Measurements from ENCODE around the gene PRDM16.

The PRDM16 gene

GRCh38 chr1:3289502-3289901, 220.5 kb downstream of the PRDM16 start:
- no peak for DNase-seq (ENCODE audit: extremely low read depth in 1 of 2, low read depth in 1 of 2)

- DNase-seq (ENCODE audit: extremely low read depth in 1 of 2, low read depth in 1 of 2): no peak
Observed at GRCh38 chr1:3290438-3290837, 221.4 kb downstream of the PRDM16 start.

DNA sequence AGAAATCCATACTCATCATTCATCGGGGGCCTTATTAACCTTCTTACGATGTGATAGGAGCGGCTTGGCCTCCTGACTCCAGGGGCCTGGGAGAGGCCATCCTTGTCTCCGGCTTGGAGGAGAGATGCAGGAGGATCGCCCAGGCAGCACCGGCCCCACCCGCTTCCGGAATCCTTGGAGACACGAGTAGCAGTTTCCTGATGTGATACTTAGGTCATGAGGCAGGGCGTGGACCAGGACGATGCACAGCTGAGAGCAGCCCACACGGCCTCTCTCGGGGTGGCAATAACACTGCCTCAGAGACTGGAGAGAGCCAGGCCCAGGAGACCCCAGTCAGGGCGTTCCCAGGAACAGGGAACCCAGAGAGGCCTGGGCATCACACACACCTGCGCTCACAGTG, 221.9 kb downstream of the PRDM16 start:
- DNase-seq (ENCODE audit: extremely low read depth in 1 of 2, low read depth in 1 of 2): no peak

GRCh38 chr1:3292051-3292722, 223.2 kb downstream of the PRDM16 start:
- no peak for DNase-seq (ENCODE audit: extremely low read depth in 1 of 2, low read depth in 1 of 2)

- DNase-seq (ENCODE audit: extremely low read depth in 1 of 2, low read depth in 1 of 2): no peak
Observed at GRCh38 chr1:3292868-3293562, 224.0 kb downstream of the PRDM16 start.

- DNase-seq (ENCODE audit: extremely low read depth in 1 of 2, low read depth in 1 of 2): no peak
Observed at GRCh38 chr1:3293563-3294080, 224.6 kb downstream of the PRDM16 start.

GRCh38 chr1:3294450-3294849, 225.4 kb downstream of the PRDM16 start:
- DNase-seq (ENCODE audit: extremely low read depth in 1 of 2, low read depth in 1 of 2): no peak

DNA sequence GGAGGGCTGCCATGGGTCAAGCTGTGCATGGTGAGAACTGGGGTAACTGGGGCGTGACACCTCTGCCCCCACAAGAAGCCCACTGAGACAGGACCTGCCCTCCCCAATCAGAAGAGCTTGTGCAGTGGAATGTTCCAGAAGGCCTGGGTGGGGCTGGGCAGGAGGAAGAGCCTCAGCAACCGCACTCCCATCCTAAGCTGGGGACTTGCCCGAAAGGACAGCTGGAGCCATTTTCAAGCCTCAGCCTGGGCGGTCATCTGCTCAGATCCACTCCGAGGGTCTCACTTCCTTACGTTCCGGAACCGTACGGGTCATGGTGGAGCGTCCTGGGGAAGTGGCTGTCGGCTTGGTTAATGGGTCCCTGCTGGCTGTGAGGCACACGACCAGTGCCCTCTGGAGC, 226.8 kb downstream of the PRDM16 start:
- DNase-seq (ENCODE audit: extremely low read depth in 1 of 2, low read depth in 1 of 2): no peak

GRCh38 chr1:3296326-3296725, 227.3 kb downstream of the PRDM16 start:
- DNase-seq (ENCODE audit: extremely low read depth in 1 of 2, low read depth in 1 of 2): no peak

DNA sequence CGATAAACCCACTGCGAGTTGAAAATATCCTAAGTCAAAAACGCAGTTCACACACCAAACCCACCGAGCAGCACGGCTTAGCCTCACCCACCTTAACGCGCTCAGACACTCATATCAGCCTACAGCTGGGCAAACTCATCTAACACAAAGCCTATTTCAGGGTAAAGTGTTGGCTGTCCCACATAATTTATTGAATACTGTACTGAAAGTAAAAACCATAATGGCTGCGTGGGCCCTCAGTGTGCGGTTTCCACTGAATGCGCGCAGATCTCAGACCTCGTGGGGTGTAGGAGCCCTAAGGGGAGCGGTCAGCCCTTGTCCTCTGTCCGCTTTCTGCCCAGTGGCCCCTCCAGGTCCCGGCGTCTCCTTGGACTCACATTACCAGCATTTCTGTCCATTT, 227.8 kb downstream of the PRDM16 start:
- no peak for DNase-seq (ENCODE audit: extremely low read depth in 1 of 2, low read depth in 1 of 2)

DNA sequence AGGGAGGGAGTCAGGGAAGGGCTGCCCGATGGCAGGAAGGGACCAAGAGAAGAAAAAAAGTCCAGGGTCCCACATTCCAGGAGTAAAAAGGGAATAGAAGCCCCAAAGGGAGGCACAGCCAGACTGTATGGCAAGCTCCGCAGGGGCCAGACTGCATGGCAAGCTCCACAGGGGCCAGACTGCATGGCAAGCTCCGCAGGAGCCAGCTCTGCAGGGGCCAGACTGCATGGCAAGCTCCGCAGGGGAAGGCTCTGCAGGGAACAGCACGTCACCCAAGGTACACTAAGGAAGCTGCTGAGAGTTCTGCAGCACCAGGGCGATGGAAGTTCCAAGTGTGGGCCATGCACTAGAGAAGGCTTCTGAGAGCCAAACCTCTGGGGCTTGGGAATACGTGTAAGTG, 228.8 kb downstream of the PRDM16 start:
- no peak for DNase-seq (ENCODE audit: extremely low read depth in 1 of 2, low read depth in 1 of 2)

GRCh38 chr1:3298197-3298596, 229.2 kb downstream of the PRDM16 start:
- no peak for DNase-seq (ENCODE audit: extremely low read depth in 1 of 2, low read depth in 1 of 2)

DNA sequence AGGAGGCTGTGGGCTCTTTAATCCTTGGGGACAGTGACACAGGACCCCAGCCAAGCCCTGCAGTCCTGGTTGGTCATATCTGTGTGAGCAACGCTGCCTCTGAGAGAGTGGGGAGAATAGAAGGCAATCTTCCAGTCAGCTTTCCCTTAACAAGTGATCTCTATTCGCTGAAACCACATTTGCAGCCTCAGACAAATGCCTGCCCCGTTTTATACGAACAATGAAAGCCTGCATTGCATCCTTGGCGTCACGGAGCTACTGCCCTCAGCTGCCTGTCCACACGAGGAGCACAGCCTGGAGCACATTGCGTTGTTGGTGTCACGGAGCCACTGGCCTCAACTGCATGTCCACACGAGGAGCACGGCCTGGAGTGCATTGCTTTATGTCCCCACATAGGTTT, 235.2 kb downstream of the PRDM16 start:
- DNase-seq (ENCODE audit: extremely low read depth in 1 of 2, low read depth in 1 of 2): no peak

- no peak for DNase-seq (ENCODE audit: extremely low read depth in 1 of 2, low read depth in 1 of 2)
Observed at GRCh38 chr1:3304692-3305091, 235.7 kb downstream of the PRDM16 start.

DNA sequence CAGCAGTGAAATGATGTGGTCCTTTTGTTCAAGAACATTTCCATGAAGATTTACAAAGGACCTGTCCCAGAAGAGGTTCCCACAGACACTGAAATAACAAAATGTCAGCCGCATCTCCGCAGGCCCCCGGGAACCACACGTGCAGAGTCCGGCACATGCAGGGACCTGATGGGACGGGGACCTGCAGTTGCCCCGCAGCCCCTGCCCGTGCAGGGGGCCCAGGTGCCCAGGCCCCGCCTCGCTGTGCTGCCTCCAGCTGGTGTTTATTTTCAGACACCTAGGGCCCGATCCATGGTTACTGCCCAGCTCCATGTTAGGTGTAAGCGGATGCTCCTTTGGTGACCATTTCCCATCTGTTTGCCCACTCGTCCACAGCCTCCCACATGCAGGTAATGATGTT, 236.2 kb downstream of the PRDM16 start:
- DNase-seq (ENCODE audit: extremely low read depth in 1 of 2, low read depth in 1 of 2): no peak

GRCh38 chr1:3306583-3307291, 237.7 kb downstream of the PRDM16 start:
- DNase-seq (ENCODE audit: extremely low read depth in 1 of 2, low read depth in 1 of 2): no peak

- DNase-seq (ENCODE audit: extremely low read depth in 1 of 2, low read depth in 1 of 2): no peak
Observed at GRCh38 chr1:3307359-3307758, 238.4 kb downstream of the PRDM16 start.

DNA sequence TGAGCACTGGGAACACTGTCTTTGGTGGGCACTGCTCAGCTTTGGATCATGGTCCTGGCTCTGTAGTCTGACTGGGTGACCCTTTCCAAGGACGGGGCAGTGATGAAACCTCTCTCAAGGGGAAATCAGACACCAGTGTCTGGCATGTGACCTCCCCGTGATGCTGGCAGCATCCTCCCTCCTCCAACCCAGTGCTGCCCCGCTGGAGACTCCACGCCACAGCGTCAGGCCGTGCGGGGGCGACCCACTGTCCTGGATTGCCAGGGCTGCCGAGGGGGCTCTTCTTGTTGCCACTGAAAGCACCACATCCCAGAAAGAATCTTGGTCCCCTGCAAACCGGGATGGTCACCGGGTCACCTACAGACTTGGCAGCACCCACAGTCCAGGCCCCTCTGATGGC, 239.1 kb downstream of the PRDM16 start:
- DNase-seq (ENCODE audit: extremely low read depth in 1 of 2, low read depth in 1 of 2): no peak

- no peak for DNase-seq (ENCODE audit: extremely low read depth in 1 of 2, low read depth in 1 of 2)
Observed at GRCh38 chr1:3310718-3311400, 241.9 kb downstream of the PRDM16 start.

GRCh38 chr1:3311711-3312110, 242.7 kb downstream of the PRDM16 start:
- no peak for DNase-seq (ENCODE audit: extremely low read depth in 1 of 2, low read depth in 1 of 2)

GRCh38 chr1:3312310-3312897, 243.4 kb downstream of the PRDM16 start:
- DNase-seq (ENCODE audit: extremely low read depth in 1 of 2, low read depth in 1 of 2): no peak

Measured in activated CD8-positive, alpha-beta memory T cell treated with anti-CD3 and anti-CD28 coated beads for 1 hour (primary cell).